ENCODE measurements around the gene KCNQ1.

The KCNQ1 gene

DNA sequence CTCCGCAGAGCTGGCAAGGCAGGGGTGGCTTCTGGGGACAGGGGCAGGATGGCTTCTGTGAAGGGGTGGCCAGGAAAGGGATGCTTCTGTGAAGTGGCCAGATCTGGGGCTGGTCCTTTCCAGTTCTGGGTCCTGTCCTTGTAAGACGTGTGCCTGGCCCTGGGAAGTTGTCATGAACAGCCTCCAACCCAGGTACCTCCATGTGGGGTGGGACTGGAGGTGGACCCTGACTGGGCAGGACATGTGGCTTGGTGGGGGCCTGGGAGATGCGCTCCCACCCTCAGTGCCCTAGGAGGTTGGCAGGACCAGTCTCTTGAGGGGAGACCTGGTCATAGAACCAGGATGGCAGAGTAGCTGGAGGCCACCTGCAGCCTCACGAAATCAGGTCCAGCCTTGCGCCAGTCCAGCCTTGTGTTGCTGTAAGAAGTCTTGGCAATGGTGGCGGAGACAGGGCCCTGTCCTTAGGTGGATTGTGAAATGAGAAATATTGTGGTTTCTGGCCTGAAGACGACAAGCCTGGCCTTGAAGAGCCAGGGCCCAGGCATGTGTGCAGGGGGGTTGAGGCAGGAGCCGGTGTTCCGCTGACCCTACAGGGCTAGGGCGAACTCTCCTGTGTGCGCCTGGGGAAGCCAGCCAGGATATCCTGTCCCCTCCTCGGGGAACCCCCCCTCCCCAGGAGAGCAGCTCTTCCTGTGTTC, 2.6 kb downstream of the KCNQ1 start:
- DNase-seq (ENCODE audit: insufficient read length, low spot score) = no peak
- no peak for TF ChIP-seq POLR2A (IDR thresholded peaks at IDR 0.05; ENCODE audit: low read depth, low read length)
- TF ChIP-seq SPI1 (IDR thresholded peaks at IDR 0.05; ENCODE audit: low read depth, low read length) = no peak
- no peak for TF ChIP-seq POU2F2 (IDR thresholded peaks at IDR 0.05; ENCODE audit: low read depth, low read length)
- TF ChIP-seq TAF1 (IDR thresholded peaks at IDR 0.05; ENCODE audit: low read depth, low read length) = no peak
- no peak for TF ChIP-seq POLR2AphosphoS5 (IDR thresholded peaks at IDR 0.05; ENCODE audit: low read depth, low read length)
- TF ChIP-seq PAX5 (IDR thresholded peaks at IDR 0.05; ENCODE audit: insufficient read depth, low read length, severe bottlenecking) = no peak
- FAIRE-seq = no peak

DNA sequence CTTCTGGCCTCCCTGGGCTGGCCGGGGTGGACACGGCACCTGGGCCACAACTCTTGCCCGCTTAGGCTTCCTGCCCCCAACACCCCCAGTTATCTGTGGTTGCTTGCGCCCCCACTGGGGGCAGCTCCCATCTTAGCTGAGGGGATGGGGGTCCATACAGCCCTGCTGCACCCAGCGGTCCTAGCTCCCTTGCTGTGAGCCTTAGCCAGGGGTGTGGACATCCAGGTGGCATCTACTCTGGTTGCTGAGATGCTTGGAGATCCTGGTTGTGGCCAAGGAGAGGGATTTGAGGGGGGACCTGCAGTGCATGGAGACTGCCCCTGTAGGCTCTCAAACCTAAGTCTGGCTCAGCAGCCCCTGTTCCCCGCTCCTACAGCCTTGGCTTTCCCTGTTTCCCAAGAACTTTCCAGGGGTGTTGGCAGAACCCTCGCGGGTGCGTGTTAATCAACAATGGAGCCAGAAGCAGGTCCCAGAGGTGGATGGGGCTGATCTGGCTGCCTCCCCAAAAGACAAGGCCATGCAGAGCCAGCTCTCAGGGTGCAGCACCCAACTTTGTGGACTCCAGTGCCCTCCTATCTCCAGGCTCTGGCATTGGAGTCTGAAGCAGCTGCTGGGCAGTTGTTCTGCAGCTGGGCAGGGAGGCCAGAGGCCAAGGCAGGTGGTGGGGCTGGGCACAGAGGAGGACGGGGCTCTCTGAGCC, 3.3 kb downstream of the KCNQ1 start:
- FAIRE-seq (no peak), DNase-seq (ENCODE audit: insufficient read length, low spot score) (no peak)
- no peak for TF ChIP-seq POLR2A (IDR thresholded peaks at IDR 0.05; ENCODE audit: low read depth, low read length)
- TF ChIP-seq POU2F2 (IDR thresholded peaks at IDR 0.05; ENCODE audit: low read depth, low read length) = no peak
- no peak for TF ChIP-seq SPI1 (IDR thresholded peaks at IDR 0.05; ENCODE audit: low read depth, low read length)
- no peak for TF ChIP-seq POLR2AphosphoS5 (IDR thresholded peaks at IDR 0.05; ENCODE audit: low read depth, low read length)
- TF ChIP-seq PAX5 (IDR thresholded peaks at IDR 0.05; ENCODE audit: insufficient read depth, low read length, severe bottlenecking) = no peak
- no peak for TF ChIP-seq TAF1 (IDR thresholded peaks at IDR 0.05; ENCODE audit: low read depth, low read length)

DNA sequence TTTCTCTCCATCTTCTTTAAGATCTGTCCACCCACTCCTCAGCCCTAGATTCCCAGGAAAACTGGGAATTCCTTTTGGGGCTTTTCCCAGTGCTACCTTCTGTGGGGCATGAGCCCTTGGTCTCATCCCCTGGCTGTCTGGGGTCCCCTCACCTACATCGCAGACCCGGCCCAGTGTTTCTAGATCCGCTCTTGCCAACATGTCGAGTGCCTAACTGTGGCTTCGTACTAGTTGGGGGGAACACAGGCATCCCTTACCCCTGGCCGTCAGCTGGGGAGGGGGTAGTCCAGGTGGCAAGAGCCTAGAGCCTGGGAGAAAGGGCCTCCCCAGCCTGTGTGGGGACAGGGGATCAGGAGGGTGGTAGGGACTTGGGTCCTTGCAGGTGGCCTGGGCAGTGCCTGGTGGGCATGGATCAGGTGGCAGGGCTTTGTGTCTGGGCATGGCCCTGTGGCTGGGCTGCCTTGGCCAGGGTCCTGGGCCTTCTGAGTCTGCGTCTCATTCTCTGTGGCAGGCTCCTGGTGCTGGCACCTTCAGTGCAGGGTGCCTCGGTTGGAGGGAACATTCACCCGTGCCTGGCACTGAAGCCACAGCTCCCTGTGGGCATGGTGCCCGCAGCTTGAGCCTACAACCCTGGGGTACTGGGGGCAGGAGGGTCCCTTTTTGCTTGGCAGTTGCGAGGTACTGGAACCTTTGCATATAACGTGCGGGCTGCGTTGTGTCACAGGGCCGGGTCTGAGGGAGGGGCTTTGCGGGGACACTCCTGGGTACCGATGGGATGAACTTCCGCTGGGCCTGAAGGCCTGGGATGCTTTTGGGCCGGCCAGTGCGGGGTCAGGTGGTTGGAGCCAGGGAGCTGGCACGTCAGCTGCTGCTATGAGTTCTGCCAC, 4.1 kb downstream of the KCNQ1 start:
- no peak for DNase-seq (ENCODE audit: insufficient read length, low spot score)
- FAIRE-seq = no peak
- no peak for TF ChIP-seq POLR2AphosphoS5 (IDR thresholded peaks at IDR 0.05; ENCODE audit: low read depth, low read length)
- no peak for TF ChIP-seq SPI1 (IDR thresholded peaks at IDR 0.05; ENCODE audit: low read depth, low read length)

DNA sequence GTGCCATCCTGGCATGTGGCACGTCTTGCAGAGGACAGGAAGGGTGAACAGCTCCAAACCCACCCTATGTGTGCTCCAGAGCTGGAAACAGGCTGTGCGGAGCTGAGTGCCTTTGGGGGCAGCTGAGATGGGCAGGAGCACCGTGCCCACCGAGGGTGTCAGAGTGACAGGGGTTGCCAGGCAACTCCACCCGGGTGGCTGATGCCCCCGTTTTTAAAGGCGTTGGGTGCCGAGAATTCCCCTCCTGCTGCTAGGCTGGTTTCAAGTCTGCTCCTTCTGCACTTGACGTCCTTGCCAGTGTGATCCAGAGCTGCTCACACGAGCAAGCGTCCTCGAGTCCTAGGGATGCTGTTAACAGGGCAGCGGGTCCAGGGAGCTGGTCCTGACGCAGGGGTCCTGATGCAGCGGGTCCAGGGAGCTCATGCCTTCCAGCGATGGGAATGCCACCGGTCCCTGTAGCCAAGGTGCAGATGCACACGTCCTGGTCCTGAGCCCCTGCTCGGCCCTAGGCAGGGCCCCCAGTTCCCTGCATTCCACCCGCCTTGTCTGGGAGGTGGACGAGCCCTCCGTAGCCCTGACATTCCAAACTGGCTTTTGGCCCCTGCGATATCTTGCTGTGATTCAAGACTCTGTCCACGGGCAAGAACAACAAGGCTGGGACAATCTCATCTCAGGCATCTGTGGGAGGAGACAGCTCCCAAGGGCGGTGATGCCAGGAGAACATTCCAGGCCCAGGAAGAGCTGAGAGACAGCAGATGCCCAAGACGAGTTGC, 4.9 kb downstream of the KCNQ1 start:
- no peak for TF ChIP-seq POLR2AphosphoS5 (IDR thresholded peaks at IDR 0.05; ENCODE audit: low read depth, low read length)
- TF ChIP-seq POU2F2 (IDR thresholded peaks at IDR 0.05; ENCODE audit: low read depth, low read length) = no peak
- no peak for TF ChIP-seq TAF1 (IDR thresholded peaks at IDR 0.05; ENCODE audit: low read depth, low read length)
- TF ChIP-seq POLR2A (IDR thresholded peaks at IDR 0.05; ENCODE audit: low read depth, low read length) = no peak
- TF ChIP-seq PAX5 (IDR thresholded peaks at IDR 0.05; ENCODE audit: insufficient read depth, low read length, severe bottlenecking) = no peak
- no peak for TF ChIP-seq SPI1 (IDR thresholded peaks at IDR 0.05; ENCODE audit: low read depth, low read length)
- no peak for DNase-seq (ENCODE audit: insufficient read length, low spot score)
- FAIRE-seq = no peak

DNA sequence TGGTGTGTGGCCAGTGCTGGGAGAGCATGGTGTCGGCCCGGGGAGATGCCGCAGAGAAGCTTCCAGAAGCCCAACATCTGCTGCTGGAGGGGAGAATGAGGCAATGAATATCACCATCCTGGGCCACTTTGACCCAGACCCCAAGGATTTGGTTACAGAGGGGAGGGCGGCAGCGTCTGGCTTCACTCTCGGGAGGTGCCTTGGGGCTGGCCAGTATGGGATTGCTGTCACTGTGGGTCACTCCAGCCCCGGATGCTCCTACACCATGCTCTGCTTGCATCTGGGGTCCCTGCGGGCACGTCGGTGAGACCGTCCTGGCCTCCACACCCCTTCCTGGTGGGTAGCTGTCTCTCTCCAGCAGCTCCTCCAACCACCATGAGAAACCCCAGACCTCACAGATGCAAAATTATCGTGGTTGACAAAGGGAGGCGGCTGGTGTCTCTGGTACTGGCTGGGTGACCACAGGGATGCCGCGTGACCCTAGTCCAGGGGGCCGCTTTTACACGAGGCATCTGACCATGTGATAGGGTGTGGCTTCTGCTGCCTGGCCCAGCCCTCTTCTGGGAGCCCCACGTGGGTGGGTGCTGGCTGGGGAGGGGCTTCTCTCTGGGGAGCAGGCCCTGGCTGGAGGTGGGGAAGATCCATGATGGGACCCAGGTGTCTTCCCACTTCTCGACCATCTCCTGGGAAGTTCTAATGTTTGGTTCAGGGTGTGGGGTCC, 5.7 kb downstream of the KCNQ1 start:
- DNase-seq (ENCODE audit: insufficient read length, low spot score) (no peak), FAIRE-seq (no peak)
- no peak for TF ChIP-seq POLR2AphosphoS5 (IDR thresholded peaks at IDR 0.05; ENCODE audit: low read depth, low read length)
- TF ChIP-seq POLR2A (IDR thresholded peaks at IDR 0.05; ENCODE audit: low read depth, low read length) = no peak
- TF ChIP-seq POU2F2 (IDR thresholded peaks at IDR 0.05; ENCODE audit: low read depth, low read length) = no peak
- no peak for TF ChIP-seq PAX5 (IDR thresholded peaks at IDR 0.05; ENCODE audit: insufficient read depth, low read length, severe bottlenecking)
- TF ChIP-seq SPI1 (IDR thresholded peaks at IDR 0.05; ENCODE audit: low read depth, low read length) = no peak
- no peak for TF ChIP-seq TAF1 (IDR thresholded peaks at IDR 0.05; ENCODE audit: low read depth, low read length)

DNA sequence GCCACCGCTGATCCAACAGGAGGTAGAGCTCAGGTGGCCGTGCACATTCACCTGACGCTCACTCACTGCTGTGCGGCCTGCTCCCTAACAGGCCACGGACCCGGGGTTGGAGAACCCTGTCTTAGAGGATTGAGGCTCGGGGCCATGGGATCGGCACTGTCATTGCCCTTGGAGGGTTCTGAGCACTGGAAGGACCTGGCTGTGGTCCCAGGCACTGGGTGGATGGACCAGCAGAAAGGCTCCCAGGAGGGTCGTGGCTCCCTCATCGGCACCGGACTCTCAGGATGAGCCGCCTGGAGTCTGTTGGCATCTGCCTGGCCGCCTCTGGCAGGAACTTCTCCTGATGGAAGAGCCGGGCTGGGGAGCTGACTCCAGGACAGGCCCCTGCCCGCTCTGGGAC, 6.5 kb downstream of the KCNQ1 start:
- FAIRE-seq = no peak
- DNase-seq (ENCODE audit: insufficient read length, low spot score) = no peak
- TF ChIP-seq SPI1 (IDR thresholded peaks at IDR 0.05; ENCODE audit: low read depth, low read length) = no peak
- TF ChIP-seq TAF1 (IDR thresholded peaks at IDR 0.05; ENCODE audit: low read depth, low read length) = no peak
- TF ChIP-seq POLR2AphosphoS5 (IDR thresholded peaks at IDR 0.05; ENCODE audit: low read depth, low read length) = no peak
- no peak for TF ChIP-seq PAX5 (IDR thresholded peaks at IDR 0.05; ENCODE audit: insufficient read depth, low read length, severe bottlenecking)
- no peak for TF ChIP-seq POLR2A (IDR thresholded peaks at IDR 0.05; ENCODE audit: low read depth, low read length)
- TF ChIP-seq POU2F2 (IDR thresholded peaks at IDR 0.05; ENCODE audit: low read depth, low read length) = no peak

DNA sequence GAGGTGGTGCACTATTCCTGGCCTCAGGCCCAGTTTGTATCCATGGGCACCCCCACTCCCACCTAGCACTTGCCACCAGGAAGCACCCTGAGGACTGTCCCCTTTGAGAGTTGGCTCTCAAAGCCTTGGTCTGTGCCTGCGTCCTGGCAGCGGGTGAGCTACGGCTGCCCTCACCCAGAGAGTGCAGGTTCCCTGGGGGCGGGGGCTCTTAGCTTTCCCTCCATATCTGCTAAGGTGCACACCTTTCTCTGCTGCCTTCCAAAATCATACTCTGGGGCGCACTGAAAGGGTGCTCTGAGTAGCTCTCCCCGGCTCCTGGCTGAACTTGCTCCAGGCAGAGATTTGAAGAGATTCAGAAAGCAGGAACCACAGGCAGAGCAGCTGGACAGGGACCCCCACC, 7.1 kb downstream of the KCNQ1 start:
- FAIRE-seq (no peak), DNase-seq (ENCODE audit: insufficient read length, low spot score) (no peak)
- no peak for TF ChIP-seq SPI1 (IDR thresholded peaks at IDR 0.05; ENCODE audit: low read depth, low read length)
- no peak for TF ChIP-seq PAX5 (IDR thresholded peaks at IDR 0.05; ENCODE audit: insufficient read depth, low read length, severe bottlenecking)
- TF ChIP-seq POU2F2 (IDR thresholded peaks at IDR 0.05; ENCODE audit: low read depth, low read length) = no peak
- TF ChIP-seq TAF1 (IDR thresholded peaks at IDR 0.05; ENCODE audit: low read depth, low read length) = no peak
- TF ChIP-seq POLR2AphosphoS5 (IDR thresholded peaks at IDR 0.05; ENCODE audit: low read depth, low read length) = no peak
- TF ChIP-seq POLR2A (IDR thresholded peaks at IDR 0.05; ENCODE audit: low read depth, low read length) = no peak

DNA sequence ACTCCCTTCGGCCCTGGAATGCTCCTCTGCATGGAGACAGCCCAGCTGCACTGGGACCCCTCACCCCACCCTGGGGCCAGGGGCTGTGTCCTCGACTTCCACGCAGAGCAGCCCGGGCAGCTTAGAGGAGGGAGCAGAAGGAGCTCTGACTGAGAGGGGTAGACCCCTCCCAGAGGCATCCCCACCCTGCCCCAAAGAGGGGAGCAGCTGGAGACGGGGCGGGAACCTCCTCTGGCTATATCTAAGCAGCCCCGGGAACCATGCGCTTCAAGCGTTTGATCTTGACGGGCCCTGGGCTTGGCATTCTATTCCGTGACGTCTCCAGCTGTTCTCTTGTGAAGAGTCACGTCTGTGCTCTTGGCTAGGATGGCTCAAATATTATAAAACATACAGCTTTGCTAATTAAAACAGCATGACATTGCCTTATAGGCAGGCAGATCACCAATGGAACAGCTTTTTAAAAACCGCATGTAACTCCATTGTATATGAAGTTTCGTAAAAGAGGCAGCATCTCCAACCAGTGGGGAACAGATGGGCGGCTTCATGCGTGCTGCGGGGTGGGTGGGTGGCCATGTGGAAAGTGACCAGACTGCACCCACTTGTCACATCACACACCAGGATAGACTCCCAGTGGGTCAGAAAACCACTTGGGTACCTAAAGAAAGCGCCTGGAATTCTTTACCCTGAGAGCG, 7.7 kb downstream of the KCNQ1 start:
- TF ChIP-seq TAF1 (IDR thresholded peaks at IDR 0.05; ENCODE audit: low read depth, low read length) (no peak), POU2F2 (IDR thresholded peaks at IDR 0.05; ENCODE audit: low read depth, low read length) (no peak), POLR2AphosphoS5 (IDR thresholded peaks at IDR 0.05; ENCODE audit: low read depth, low read length) (no peak)
- DNase-seq (ENCODE audit: insufficient read length, low spot score) (no peak), FAIRE-seq (no peak)

All from GM12891 (cell line).